HFF-Myc (cell line): ENCODE data around the gene POPDC2.

Source experiments
- DNase-seq: peaks from one replicate; pipeline ENCODE4 v3.0.0-alpha.2; 2011; ENCODE audit warnings: low read depth; ENCODE audit errors: extremely low read depth
- H3K4me3 ChIP-seq: replicated peaks from 2 replicates; pipeline ENCODE4 v1.5.1; 2011; ENCODE audit warnings: low read depth, mild to moderate bottlenecking, control low read depth, low read length
- TF ChIP-seq, protein P1 (sequence below): IDR thresholded peaks from 2 replicates; pipeline ENCODE4 v1.5.1; 2012; ENCODE audit warnings: mild to moderate bottlenecking, low read depth, low read length, control low read depth; ENCODE audit errors: missing control alignments

Gene POPDC2

GRCh38 chr3:119641416-119641815 lies 19.0 kb downstream of the POPDC2 start:
- H3K4me3 ChIP-seq, result no peak overlapping the region
- no peak for DNase-seq
- TF ChIP-seq, protein P1, sequence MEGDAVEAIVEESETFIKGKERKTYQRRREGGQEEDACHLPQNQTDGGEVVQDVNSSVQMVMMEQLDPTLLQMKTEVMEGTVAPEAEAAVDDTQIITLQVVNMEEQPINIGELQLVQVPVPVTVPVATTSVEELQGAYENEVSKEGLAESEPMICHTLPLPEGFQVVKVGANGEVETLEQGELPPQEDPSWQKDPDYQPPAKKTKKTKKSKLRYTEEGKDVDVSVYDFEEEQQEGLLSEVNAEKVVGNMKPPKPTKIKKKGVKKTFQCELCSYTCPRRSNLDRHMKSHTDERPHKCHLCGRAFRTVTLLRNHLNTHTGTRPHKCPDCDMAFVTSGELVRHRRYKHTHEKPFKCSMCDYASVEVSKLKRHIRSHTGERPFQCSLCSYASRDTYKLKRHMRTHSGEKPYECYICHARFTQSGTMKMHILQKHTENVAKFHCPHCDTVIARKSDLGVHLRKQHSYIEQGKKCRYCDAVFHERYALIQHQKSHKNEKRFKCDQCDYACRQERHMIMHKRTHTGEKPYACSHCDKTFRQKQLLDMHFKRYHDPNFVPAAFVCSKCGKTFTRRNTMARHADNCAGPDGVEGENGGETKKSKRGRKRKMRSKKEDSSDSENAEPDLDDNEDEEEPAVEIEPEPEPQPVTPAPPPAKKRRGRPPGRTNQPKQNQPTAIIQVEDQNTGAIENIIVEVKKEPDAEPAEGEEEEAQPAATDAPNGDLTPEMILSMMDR, result no peak

GRCh38 chr3:119639494-119640350 lies 20.7 kb downstream of the POPDC2 start:
- H3K4me3 ChIP-seq, result no peak overlapping the region
- TF ChIP-seq, protein P1, result no peak
- no peak for DNase-seq

DNA sequence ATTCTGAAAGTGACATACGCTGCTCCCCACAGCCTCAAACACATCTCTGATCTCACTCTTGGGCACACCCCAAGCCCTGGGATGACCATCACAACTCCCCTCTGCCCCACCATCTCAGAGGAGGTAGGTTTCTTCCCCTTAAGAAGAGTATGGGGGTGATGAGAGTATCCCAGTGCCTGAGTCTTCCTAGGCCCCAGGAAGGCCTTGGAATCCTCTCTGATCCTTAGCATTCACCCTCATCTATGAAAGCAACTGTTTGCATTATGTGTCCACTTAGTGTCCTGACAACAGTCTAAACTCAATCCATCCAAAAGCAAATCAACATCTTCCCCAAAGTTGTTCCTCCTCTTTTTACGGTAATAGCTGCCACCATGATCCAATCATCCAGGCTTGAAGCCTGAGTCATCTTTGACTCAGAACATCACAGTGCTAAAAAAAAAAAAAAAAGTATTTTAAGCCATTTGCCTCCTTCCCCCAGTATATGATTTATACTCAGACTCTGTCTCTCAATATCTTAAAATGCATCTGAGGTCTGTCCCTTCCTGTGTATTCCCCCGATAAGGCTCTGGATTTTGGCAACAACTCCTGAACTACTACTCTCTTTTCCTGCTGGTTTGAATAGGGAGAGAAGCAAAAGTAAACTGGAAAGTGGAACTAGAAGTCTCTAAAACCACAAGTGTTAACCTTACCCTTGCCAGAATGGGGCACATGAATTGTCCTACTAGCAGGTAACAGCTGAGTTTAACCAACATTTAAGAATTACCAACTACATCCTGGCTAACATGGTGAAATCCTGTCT lies 22.5 kb downstream of the POPDC2 start:
- peak; percentile 69 for DNase-seq
- TF ChIP-seq, protein P1, result no peak
- H3K4me3 ChIP-seq, result no peak overlapping the region

DNA sequence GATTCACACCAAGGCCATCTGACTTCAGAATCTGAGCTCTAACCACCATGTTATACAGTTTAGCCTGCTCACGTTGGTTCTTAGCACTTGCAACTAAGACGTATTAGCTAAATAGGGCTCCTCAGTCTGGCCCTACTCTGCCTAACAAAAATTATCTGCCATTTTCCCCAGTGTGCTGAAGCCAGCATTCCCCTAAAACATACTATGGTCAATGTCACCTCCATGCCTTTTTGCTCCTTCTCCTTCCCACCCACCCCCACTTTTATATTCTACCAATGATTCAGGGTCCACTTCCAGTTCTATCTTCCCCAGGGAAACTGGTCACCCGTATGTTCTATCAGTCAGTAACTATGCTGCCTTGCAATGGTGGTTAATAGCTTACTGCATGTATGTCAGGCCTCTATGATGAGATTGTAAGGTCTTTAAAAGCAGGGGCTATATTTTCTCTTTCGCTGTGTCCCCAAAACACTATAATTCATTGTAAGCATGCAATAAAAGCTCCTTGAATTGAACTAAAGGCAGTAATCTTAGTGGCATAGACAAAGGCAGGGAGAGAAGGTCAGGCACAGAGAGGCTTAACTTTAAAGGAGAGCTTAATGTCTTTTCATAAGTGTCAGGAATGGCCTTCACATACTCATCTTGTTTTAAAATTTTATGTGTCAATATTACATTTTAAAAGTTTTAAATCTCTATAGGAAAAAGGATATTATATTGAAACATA lies 23.3 kb downstream of the POPDC2 start:
- DNase-seq, result no peak
- H3K4me3 ChIP-seq, result no peak overlapping the region
- TF ChIP-seq, protein P1, result no peak

DNA sequence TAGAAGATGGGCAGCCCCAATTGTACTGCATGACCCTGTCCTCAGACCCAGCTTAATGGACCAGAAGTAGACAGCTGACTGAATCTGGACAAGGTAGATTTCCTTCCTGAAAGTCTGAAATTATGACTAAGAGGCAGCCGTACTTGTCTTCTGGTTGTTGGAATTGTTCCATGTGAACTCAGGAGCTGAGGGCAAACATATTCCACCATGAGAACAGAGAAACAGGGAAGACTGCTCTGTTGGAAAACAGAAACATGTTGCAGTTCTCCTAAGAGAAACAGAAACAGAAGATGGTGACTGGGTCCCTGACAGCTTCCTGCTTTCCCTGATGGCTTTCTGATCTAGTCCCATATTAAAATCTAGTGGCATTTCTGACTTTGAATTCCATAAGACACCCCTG lies 24.1 kb downstream of the POPDC2 start:
- TF ChIP-seq, protein P1, result no peak
- H3K4me3 ChIP-seq, result no peak overlapping the region
- no peak for DNase-seq

DNA sequence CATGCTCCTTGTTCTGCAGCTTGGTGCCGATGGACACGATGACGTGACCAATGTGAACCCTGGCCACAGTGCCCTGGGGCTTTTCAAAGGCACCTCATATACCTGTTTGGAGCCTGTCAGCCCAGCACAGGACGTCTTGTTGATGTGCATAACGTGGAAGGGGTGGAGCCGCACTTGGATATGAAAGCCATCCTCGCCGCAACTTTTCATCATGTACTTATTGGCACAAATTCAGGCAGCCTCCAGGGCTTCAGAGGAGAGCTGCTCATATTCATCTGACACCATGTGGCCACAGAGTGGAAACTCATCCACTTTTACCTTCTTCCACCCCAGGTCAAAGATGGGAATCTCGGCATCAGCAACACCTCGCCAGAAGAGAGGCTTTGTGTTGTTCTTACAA lies 24.7 kb downstream of the POPDC2 start:
- TF ChIP-seq, protein P1, result no peak
- no peak overlapping the region for H3K4me3 ChIP-seq
- DNase-seq, result no peak
